HepG2 (cell line): Measurements from ENCODE around the gene NT5C3B. TPM values are rescaled to one million over a fixed set of nuclear protein-coding genes. Genes with fewer than 3 reads are reported as not detected.

Experiments used
- ATRX ChIP-seq: sonication (generic); formaldehyde crosslinking; IDR thresholded peaks from 2 replicates; pipeline ENCODE4 v1.4.0; 2020; ENCODE audit warnings: missing genetic modification reagents, borderline replicate concordance
- ETV6 ChIP-seq: sonication (generic); formaldehyde crosslinking; conservative IDR thresholded peaks from 2 replicates; pipeline ENCODE4 v1.4.0; 2020; ENCODE audit warnings: missing genetic modification reagents
- MBNL3 ChIP-seq: fragments of 250-450 bp; sonication (Bioruptor Pico); conservative IDR thresholded peaks from 2 replicates; pipeline ENCODE4 v1.8.0; 2022; ENCODE audit warnings: mild to moderate bottlenecking, inconsistent platforms
- ONECUT2 ChIP-seq: sonication (generic); formaldehyde crosslinking; IDR thresholded peaks from 2 replicates; pipeline ENCODE4 v1.4.0; 2020; ENCODE audit warnings: missing genetic modification reagents
- RARA ChIP-seq: IDR thresholded peaks from 2 replicates; pipeline ENCODE4 v1.6.1; 2016; ENCODE audit warnings: missing genetic modification reagents, missing compliant biosample characterization
- RBAK ChIP-seq: sonication (generic); formaldehyde crosslinking; IDR thresholded peaks from 2 replicates; pipeline ENCODE4 v1.5.1; 2020; ENCODE audit warnings: mild to moderate bottlenecking, missing genetic modification reagents
- REPIN1 ChIP-seq: sonication (generic); formaldehyde crosslinking; IDR thresholded peaks from 2 replicates; pipeline ENCODE4 v1.8.0; 2022; ENCODE audit warnings: missing genetic modification reagents, low read depth, mild to moderate bottlenecking, borderline replicate concordance
- THYN1 ChIP-seq: sonication (generic); formaldehyde crosslinking; IDR thresholded peaks from 2 replicates; pipeline ENCODE4 v1.8.1; 2023; ENCODE audit warnings: low read depth, mild to moderate bottlenecking, moderate library complexity, missing genetic modification reagents, borderline replicate concordance
- YEATS4 ChIP-seq: sonication (generic); formaldehyde crosslinking; IDR thresholded peaks from 2 replicates; pipeline ENCODE4 v1.4.0; 2020; ENCODE audit warnings: missing genetic modification reagents, borderline replicate concordance
- ZBTB7A ChIP-seq: sonication (generic); formaldehyde crosslinking; IDR thresholded peaks from 2 replicates; pipeline ENCODE4 v1.8.0; 2022; ENCODE audit warnings: mild to moderate bottlenecking, missing genetic modification reagents
- ZFP82 ChIP-seq: sonication (generic); formaldehyde crosslinking; IDR thresholded peaks from 2 replicates; pipeline ENCODE4 v1.5.1; 2020; ENCODE audit warnings: mild to moderate bottlenecking, missing genetic modification reagents, borderline replicate concordance
- ZNF205 ChIP-seq: IDR thresholded peaks from 2 replicates; pipeline ENCODE4 v1.6.1; 2018; ENCODE audit warnings: missing biosample characterization, missing genetic modification reagents
- ZNF547 ChIP-seq: sonication (generic); formaldehyde crosslinking; IDR thresholded peaks from 2 replicates; pipeline ENCODE4 v1.5.1; 2020; ENCODE audit warnings: mild to moderate bottlenecking, missing genetic modification reagents
- ZNF556 ChIP-seq: sonication (generic); formaldehyde crosslinking; IDR thresholded peaks from 2 replicates; pipeline ENCODE4 v1.4.0; 2020; ENCODE audit warnings: mild to moderate bottlenecking, missing genetic modification reagents, borderline replicate concordance
- ZNF792 ChIP-seq: IDR thresholded peaks from 2 replicates; pipeline ENCODE4 v1.6.1; 2016
- ZNF878 ChIP-seq: sonication (generic); formaldehyde crosslinking; IDR thresholded peaks from 2 replicates; pipeline ENCODE4 v1.8.1; 2023; ENCODE audit warnings: mild to moderate bottlenecking, missing genetic modification reagents, moderate library complexity
- ZSCAN12 ChIP-seq: sonication (generic); formaldehyde crosslinking; IDR thresholded peaks from 2 replicates; pipeline ENCODE4 v1.9.0; 2021; ENCODE audit warnings: mild to moderate bottlenecking, missing genetic modification reagents
- polyA plus RNA-seq, 8 experiments: library from polyadenylated mRNA; depleted of rRNA in 3 of 8; stranded (reverse) in 7 of 8; unstranded in 1 of 8; fragments of >200 nt; fragmentation: Illumina TruSeq in 4 of 8; extraction: Trizol in 4 of 8; gene quantifications; 2 replicates each; pipeline versions ENCODE4 v1.2.1 to v1.2.3, GENCODE V29; 2011 to 2016; ENCODE audit warnings: low read depth in 4 of 8, missing spikeins in 1 of 8, mixed read lengths in 1 of 8; ENCODE audit not compliant: insufficient read depth in 1 of 8
- total RNA-seq, 5 experiments: library from RNA; depleted of rRNA; stranded (reverse); fragments of >200 nt; fragmentation: Illumina TruSeq; extraction: Trizol; gene quantifications; 2 replicates each; pipeline ENCODE4 v1.2.3, GENCODE V29; 2016; ENCODE audit warnings: low read depth in 1 of 5
- TF ChIP-seq, protein P1 (sequence below): fragments of 450-650 bp; IDR thresholded peaks from 2 replicates; pipeline ENCODE4 v1.6.1; 2017; ENCODE audit warnings: mild to moderate bottlenecking
- TF ChIP-seq, protein P2 (sequence below): sonication (generic); formaldehyde crosslinking; IDR thresholded peaks from 2 replicates; pipeline ENCODE4 v1.4.0; 2020; ENCODE audit warnings: mild to moderate bottlenecking, missing genetic modification reagents
- TF ChIP-seq, protein P3 (sequence below): sonication (generic); formaldehyde crosslinking; IDR thresholded peaks from 2 replicates; pipeline ENCODE4 v1.4.0; 2020; ENCODE audit warnings: missing genetic modification reagents, borderline replicate concordance

The NT5C3B gene
- total and polyA plus RNA-seq, 2 of the 13 experiments (the other 11 are each of a cell fraction or from before 2014, with no cell fraction given), result 104 to 126 TPM

DNA sequence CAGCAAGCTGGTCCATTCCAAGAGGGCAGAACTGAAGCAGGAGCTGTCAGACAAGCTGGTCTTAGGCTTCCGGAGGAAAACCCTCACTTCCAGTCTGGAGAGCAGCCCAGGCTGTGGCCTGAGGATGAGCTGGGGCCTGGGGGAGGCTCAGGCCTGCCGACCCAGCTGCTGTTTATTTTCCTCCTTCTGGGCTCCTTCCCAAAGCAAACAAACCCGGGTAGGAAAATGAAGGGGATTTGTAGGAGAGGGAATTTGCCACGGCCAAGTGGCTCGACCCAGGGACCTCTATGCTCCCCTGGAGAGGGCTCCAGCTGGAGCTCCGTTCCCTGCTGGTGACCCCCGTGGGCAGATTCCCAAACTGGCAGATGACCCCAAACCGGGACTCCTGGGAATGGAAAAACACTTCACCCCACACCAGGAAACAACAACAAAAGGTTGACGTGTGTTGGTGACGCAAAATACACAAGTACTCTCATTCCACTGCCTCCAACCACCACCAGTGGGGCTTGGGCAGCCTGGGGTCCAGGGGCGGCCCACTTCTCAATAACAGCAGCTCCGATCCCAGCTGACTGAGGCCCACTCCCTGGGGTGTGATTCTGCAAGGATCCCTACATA is 58.4 kb downstream of the NT5C3B start (continued):
- TF ChIP-seq, protein P1, sequence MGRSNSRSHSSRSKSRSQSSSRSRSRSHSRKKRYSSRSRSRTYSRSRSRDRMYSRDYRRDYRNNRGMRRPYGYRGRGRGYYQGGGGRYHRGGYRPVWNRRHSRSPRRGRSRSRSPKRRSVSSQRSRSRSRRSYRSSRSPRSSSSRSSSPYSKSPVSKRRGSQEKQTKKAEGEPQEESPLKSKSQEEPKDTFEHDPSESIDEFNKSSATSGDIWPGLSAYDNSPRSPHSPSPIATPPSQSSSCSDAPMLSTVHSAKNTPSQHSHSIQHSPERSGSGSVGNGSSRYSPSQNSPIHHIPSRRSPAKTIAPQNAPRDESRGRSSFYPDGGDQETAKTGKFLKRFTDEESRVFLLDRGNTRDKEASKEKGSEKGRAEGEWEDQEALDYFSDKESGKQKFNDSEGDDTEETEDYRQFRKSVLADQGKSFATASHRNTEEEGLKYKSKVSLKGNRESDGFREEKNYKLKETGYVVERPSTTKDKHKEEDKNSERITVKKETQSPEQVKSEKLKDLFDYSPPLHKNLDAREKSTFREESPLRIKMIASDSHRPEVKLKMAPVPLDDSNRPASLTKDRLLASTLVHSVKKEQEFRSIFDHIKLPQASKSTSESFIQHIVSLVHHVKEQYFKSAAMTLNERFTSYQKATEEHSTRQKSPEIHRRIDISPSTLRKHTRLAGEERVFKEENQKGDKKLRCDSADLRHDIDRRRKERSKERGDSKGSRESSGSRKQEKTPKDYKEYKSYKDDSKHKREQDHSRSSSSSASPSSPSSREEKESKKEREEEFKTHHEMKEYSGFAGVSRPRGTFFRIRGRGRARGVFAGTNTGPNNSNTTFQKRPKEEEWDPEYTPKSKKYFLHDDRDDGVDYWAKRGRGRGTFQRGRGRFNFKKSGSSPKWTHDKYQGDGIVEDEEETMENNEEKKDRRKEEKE, result no peak
- peak; percentile 76; the same call in 1 of the 2 replicates for TF ChIP-seq ZBTB7A (CRISPR knock-in tag)
- TF ChIP-seq, protein P2, sequence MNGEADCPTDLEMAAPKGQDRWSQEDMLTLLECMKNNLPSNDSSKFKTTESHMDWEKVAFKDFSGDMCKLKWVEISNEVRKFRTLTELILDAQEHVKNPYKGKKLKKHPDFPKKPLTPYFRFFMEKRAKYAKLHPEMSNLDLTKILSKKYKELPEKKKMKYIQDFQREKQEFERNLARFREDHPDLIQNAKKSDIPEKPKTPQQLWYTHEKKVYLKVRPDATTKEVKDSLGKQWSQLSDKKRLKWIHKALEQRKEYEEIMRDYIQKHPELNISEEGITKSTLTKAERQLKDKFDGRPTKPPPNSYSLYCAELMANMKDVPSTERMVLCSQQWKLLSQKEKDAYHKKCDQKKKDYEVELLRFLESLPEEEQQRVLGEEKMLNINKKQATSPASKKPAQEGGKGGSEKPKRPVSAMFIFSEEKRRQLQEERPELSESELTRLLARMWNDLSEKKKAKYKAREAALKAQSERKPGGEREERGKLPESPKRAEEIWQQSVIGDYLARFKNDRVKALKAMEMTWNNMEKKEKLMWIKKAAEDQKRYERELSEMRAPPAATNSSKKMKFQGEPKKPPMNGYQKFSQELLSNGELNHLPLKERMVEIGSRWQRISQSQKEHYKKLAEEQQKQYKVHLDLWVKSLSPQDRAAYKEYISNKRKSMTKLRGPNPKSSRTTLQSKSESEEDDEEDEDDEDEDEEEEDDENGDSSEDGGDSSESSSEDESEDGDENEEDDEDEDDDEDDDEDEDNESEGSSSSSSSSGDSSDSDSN (CRISPR knock-in tag), result peak; percentile 77
- TF ChIP-seq REPIN1 (CRISPR knock-in tag), result no peak; the same call in 1 of the 2 replicates
- TF ChIP-seq YEATS4 (CRISPR knock-in tag), result peak; percentile 48; the same call in 1 of the 2 replicates
- 0 out of 2 replicates have a peak, but pooled peaks have one; percentile 12 for TF ChIP-seq ZNF205 (CRISPR knock-in tag)
- TF ChIP-seq RBAK, result no peak
- TF ChIP-seq ZNF556 (CRISPR knock-in tag), result peak; percentile 19; the same call in 1 of the 2 replicates
- no peak for TF ChIP-seq ZSCAN12
- TF ChIP-seq ZNF792, result 0 out of 2 replicates have a peak, but pooled peaks have one; percentile 27
- no peak for TF ChIP-seq ZFP82
- TF ChIP-seq ETV6, result no peak; the same call in 1 of the 2 replicates
- peak; percentile 58 for TF ChIP-seq RARA (CRISPR knock-in tag)
- TF ChIP-seq MBNL3 (CRISPR knock-in tag), result no peak
- TF ChIP-seq, protein P3, sequence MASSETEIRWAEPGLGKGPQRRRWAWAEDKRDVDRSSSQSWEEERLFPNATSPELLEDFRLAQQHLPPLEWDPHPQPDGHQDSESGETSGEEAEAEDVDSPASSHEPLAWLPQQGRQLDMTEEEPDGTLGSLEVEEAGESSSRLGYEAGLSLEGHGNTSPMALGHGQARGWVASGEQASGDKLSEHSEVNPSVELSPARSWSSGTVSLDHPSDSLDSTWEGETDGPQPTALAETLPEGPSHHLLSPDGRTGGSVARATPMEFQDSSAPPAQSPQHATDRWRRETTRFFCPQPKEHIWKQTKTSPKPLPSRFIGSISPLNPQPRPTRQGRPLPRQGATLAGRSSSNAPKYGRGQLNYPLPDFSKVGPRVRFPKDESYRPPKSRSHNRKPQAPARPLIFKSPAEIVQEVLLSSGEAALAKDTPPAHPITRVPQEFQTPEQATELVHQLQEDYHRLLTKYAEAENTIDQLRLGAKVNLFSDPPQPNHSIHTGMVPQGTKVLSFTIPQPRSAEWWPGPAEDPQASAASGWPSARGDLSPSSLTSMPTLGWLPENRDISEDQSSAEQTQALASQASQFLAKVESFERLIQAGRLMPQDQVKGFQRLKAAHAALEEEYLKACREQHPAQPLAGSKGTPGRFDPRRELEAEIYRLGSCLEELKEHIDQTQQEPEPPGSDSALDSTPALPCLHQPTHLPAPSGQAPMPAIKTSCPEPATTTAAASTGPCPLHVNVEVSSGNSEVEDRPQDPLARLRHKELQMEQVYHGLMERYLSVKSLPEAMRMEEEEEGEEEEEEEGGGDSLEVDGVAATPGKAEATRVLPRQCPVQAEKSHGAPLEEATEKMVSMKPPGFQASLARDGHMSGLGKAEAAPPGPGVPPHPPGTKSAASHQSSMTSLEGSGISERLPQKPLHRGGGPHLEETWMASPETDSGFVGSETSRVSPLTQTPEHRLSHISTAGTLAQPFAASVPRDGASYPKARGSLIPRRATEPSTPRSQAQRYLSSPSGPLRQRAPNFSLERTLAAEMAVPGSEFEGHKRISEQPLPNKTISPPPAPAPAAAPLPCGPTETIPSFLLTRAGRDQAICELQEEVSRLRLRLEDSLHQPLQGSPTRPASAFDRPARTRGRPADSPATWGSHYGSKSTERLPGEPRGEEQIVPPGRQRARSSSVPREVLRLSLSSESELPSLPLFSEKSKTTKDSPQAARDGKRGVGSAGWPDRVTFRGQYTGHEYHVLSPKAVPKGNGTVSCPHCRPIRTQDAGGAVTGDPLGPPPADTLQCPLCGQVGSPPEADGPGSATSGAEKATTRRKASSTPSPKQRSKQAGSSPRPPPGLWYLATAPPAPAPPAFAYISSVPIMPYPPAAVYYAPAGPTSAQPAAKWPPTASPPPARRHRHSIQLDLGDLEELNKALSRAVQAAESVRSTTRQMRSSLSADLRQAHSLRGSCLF (CRISPR knock-in tag), result 0 out of 2 replicates have a peak, but pooled peaks have one; percentile 23
- TF ChIP-seq ZNF878 (CRISPR knock-in tag), result 0 out of 2 replicates have a peak, but pooled peaks have one; percentile 35
- 0 out of 2 replicates have a peak, but pooled peaks have one; percentile 32 for TF ChIP-seq ONECUT2
- TF ChIP-seq THYN1 (CRISPR knock-in tag), result no peak
- TF ChIP-seq ATRX, result no peak
- peak; percentile 74; the same call in 1 of the 2 replicates for TF ChIP-seq ZNF547 (CRISPR knock-in tag)
